ENCODE data around the gene AK5.

Gene AK5

DNA sequence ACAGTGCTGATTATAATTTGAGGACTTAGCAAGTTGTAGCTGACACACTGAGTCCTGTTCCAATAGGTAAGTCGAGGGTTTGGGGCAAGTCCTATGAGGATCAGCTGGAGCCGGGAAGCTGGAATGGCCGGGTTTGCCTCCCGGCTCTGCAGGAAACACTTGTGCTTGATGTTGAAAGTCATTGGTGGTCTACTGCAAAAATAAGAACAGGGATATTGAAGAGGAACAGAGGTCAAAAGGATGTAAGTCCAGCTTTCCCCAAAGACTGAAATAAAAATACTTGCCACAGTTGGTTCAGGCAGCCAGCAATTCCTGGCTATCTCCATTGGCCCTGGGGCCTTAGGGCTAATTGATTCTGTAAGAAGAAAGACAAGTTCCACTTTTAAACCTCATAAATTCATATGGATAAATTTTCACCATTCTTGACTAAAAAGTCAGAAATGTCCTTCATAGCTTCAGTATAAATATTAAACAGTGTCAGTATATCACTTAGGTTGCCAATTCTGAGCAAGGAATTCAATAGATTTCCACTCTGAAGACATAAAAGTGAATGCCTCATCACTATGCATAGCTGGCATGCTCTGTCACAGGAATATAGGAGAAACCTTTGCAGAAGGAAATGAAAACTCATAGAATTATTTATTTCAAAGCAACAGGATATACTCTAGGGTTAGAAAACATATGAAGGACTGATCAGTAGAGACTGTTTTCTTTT lies 165.2 kb downstream of the AK5 start:
- H3K9ac ChIP-seq (ENCODE audit: low read length): no peak overlapping the region

DNA sequence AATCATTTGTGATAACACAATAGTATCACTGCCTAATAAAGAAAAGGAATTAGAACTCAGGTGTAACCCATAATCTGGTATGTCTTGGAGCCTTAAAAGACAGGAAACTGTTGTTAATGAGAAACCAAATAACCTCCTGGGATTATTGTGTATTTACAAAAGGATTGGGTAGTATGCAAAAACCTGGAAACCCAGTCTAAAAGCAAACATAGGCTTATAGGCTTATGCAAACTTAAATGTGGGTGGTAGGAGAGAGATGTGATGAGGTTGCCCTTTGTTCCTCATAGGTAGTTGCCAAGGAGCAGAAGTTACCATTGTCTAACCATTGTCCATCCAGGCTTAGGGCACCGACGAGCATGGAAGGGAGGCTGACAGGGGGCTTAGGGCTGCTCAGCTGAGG lies 165.8 kb downstream of the AK5 start:
- Histone ChIP-seq H3K27me3 (replicated peaks; ENCODE audit: control insufficient read depth, insufficient read depth, low read length) (no peaks in the 10 kb centered on the region), H3K4me1 (ENCODE audit: control insufficient read depth, insufficient read depth, low read length) (no peaks in the 10 kb centered on the region), H3K36me3 (ENCODE audit: control insufficient read depth, insufficient read depth, low read length, severe bottlenecking) (no peaks in the 10 kb centered on the region), H3K4me3 (ENCODE audit: low read length) (no peak overlapping the region), H3K9ac (ENCODE audit: low read length) (no peak overlapping the region), H3K9me3 (ENCODE audit: control insufficient read depth, low read length) (no peaks in the 10 kb centered on the region)
- no peak for DNase-seq (ENCODE audit: low read depth)

More for the DNA sequence above, 165.2 kb downstream of the AK5 start:
- H3K4me3 ChIP-seq (ENCODE audit: low read length): no peak overlapping the region
- no peak for DNase-seq (ENCODE audit: low read depth)
- no peaks in the 10 kb centered on the region for H3K27me3 ChIP-seq (replicated peaks; ENCODE audit: control insufficient read depth, insufficient read depth, low read length)
- H3K4me1 ChIP-seq (ENCODE audit: control insufficient read depth, insufficient read depth, low read length): no peaks in the 10 kb centered on the region
- H3K36me3 ChIP-seq (ENCODE audit: control insufficient read depth, insufficient read depth, low read length, severe bottlenecking): no peaks in the 10 kb centered on the region
- no peaks in the 10 kb centered on the region for H3K9me3 ChIP-seq (ENCODE audit: control insufficient read depth, low read length)

GRCh38 chr1:77459881-77460280 lies 178.1 kb downstream of the AK5 start:
- H3K4me3 ChIP-seq (ENCODE audit: low read length): no peak overlapping the region
- H3K36me3 ChIP-seq (ENCODE audit: control insufficient read depth, insufficient read depth, low read length, severe bottlenecking): no peaks in the 10 kb centered on the region
- H3K27me3 ChIP-seq (replicated peaks; ENCODE audit: control insufficient read depth, insufficient read depth, low read length): no peaks in the 10 kb centered on the region
- no peaks in the 10 kb centered on the region for H3K4me1 ChIP-seq (ENCODE audit: control insufficient read depth, insufficient read depth, low read length)
- no peak for DNase-seq (ENCODE audit: low read depth)
- no peaks in the 10 kb centered on the region for H3K9me3 ChIP-seq (ENCODE audit: control insufficient read depth, low read length)
- no peak overlapping the region for H3K9ac ChIP-seq (ENCODE audit: low read length)

- Histone ChIP-seq H3K9ac (ENCODE audit: low read length) (no peak overlapping the region), H3K4me1 (ENCODE audit: control insufficient read depth, insufficient read depth, low read length) (no peaks in the 10 kb centered on the region), H3K9me3 (ENCODE audit: control insufficient read depth, low read length) (no peaks in the 10 kb centered on the region), H3K36me3 (ENCODE audit: control insufficient read depth, insufficient read depth, low read length, severe bottlenecking) (no peaks in the 10 kb centered on the region), H3K27me3 (replicated peaks; ENCODE audit: control insufficient read depth, insufficient read depth, low read length) (no peaks in the 10 kb centered on the region), H3K4me3 (ENCODE audit: low read length) (no peak overlapping the region)
- DNase-seq (ENCODE audit: low read depth): no peak
These were observed 179.9 kb downstream of the AK5 start for GRCh38 chr1:77461691-77462090.

DNA sequence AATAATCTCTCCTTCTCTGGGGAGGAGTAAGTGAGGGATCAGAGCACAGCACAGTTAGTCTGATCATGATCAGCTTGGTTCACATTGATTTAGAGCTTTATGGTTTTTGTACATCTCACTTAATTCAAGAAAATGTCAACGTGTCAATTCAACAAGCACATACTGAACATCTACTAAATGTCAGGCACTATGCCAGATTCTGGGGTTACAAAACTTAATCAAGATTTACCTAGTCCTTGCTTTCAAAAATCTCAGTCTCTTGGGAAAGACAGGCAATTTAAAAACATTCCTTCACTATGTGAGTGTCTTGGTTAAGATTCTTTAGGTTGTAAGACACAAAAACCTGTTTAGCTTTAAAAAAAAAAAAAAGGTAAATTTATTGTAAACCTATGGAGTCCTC lies 181.4 kb downstream of the AK5 start:
- DNase-seq (ENCODE audit: low read depth): no peak
- Histone ChIP-seq H3K4me3 (ENCODE audit: low read length) (no peak overlapping the region), H3K27me3 (replicated peaks; ENCODE audit: control insufficient read depth, insufficient read depth, low read length) (no peaks in the 10 kb centered on the region), H3K9ac (ENCODE audit: low read length) (no peak overlapping the region), H3K4me1 (ENCODE audit: control insufficient read depth, insufficient read depth, low read length) (no peaks in the 10 kb centered on the region), H3K9me3 (ENCODE audit: control insufficient read depth, low read length) (no peaks in the 10 kb centered on the region), H3K36me3 (ENCODE audit: control insufficient read depth, insufficient read depth, low read length, severe bottlenecking) (no peaks in the 10 kb centered on the region)

GRCh38 chr1:77465139-77465538 lies 183.3 kb downstream of the AK5 start:
- Histone ChIP-seq H3K36me3 (ENCODE audit: control insufficient read depth, insufficient read depth, low read length, severe bottlenecking) (no peaks in the 10 kb centered on the region), H3K9me3 (ENCODE audit: control insufficient read depth, low read length) (no peaks in the 10 kb centered on the region), H3K27me3 (replicated peaks; ENCODE audit: control insufficient read depth, insufficient read depth, low read length) (no peaks in the 10 kb centered on the region), H3K4me1 (ENCODE audit: control insufficient read depth, insufficient read depth, low read length) (no peaks in the 10 kb centered on the region), H3K9ac (ENCODE audit: low read length) (no peak overlapping the region), H3K4me3 (ENCODE audit: low read length) (no peak overlapping the region)
- peak; percentile 5 for DNase-seq (ENCODE audit: low read depth)

GRCh38 chr1:77465922-77466321 lies 184.1 kb downstream of the AK5 start:
- Histone ChIP-seq H3K9ac (ENCODE audit: low read length) (no peak overlapping the region), H3K36me3 (ENCODE audit: control insufficient read depth, insufficient read depth, low read length, severe bottlenecking) (no peaks in the 10 kb centered on the region), H3K9me3 (ENCODE audit: control insufficient read depth, low read length) (no peaks in the 10 kb centered on the region), H3K27me3 (replicated peaks; ENCODE audit: control insufficient read depth, insufficient read depth, low read length) (no peaks in the 10 kb centered on the region), H3K4me3 (ENCODE audit: low read length) (no peak overlapping the region), H3K4me1 (ENCODE audit: control insufficient read depth, insufficient read depth, low read length) (no peaks in the 10 kb centered on the region)
- DNase-seq (ENCODE audit: low read depth): no peak

DNA sequence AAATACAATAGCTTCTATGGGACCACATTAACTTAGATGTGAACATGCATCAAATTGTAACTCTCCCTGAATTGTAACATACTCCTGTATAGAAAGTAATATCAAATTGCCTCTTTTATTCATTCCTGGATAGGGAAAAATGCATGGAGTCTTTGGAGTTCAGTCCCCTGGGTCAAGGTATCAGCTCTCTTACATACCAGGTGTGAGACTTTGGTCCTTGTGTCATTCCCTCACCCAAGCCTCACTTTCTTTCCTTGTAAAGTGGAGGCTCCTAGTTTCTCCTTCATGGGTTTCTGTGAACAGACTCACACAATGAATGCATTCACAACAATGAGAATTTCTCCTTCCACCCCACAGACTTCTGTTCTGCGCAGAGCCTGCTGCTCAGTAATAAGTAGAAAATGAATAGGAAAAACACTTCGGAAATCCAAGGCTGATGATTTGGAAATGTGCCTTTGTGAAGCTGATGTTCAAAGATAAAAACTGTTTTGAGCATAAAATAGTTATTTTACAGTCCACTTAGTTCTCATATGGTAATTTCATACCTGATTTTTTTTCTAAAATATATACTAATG lies 185.3 kb downstream of the AK5 start:
- H3K4me1 ChIP-seq (ENCODE audit: control insufficient read depth, insufficient read depth, low read length): no peaks in the 10 kb centered on the region
- DNase-seq (ENCODE audit: low read depth): no peak
- H3K4me3 ChIP-seq (ENCODE audit: low read length): no peak overlapping the region
- H3K9ac ChIP-seq (ENCODE audit: low read length): no peak overlapping the region
- H3K9me3 ChIP-seq (ENCODE audit: control insufficient read depth, low read length): no peaks in the 10 kb centered on the region
- H3K27me3 ChIP-seq (replicated peaks; ENCODE audit: control insufficient read depth, insufficient read depth, low read length): no peaks in the 10 kb centered on the region
- no peaks in the 10 kb centered on the region for H3K36me3 ChIP-seq (ENCODE audit: control insufficient read depth, insufficient read depth, low read length, severe bottlenecking)

GRCh38 chr1:77467741-77468140 lies 185.9 kb downstream of the AK5 start:
- Histone ChIP-seq H3K27me3 (replicated peaks; ENCODE audit: control insufficient read depth, insufficient read depth, low read length) (no peaks in the 10 kb centered on the region), H3K36me3 (ENCODE audit: control insufficient read depth, insufficient read depth, low read length, severe bottlenecking) (no peaks in the 10 kb centered on the region), H3K4me1 (ENCODE audit: control insufficient read depth, insufficient read depth, low read length) (no peaks in the 10 kb centered on the region), H3K9me3 (ENCODE audit: control insufficient read depth, low read length) (no peaks in the 10 kb centered on the region), H3K9ac (ENCODE audit: low read length) (no peak overlapping the region), H3K4me3 (ENCODE audit: low read length) (no peak overlapping the region)
- DNase-seq (ENCODE audit: low read depth): no peak

GRCh38 chr1:77468257-77468948 lies 186.6 kb downstream of the AK5 start:
- Histone ChIP-seq H3K9me3 (ENCODE audit: control insufficient read depth, low read length) (no peaks in the 10 kb centered on the region), H3K27me3 (replicated peaks; ENCODE audit: control insufficient read depth, insufficient read depth, low read length) (no peaks in the 10 kb centered on the region), H3K36me3 (ENCODE audit: control insufficient read depth, insufficient read depth, low read length, severe bottlenecking) (no peaks in the 10 kb centered on the region), H3K9ac (ENCODE audit: low read length) (no peak overlapping the region), H3K4me3 (ENCODE audit: low read length) (no peak overlapping the region), H3K4me1 (ENCODE audit: control insufficient read depth, insufficient read depth, low read length) (peaks cover 3% of the 10 kb centered on the region)
- peak; percentile 4 for DNase-seq (ENCODE audit: low read depth)

- peaks cover 9% of the 10 kb centered on the region for H3K4me1 ChIP-seq (ENCODE audit: control insufficient read depth, insufficient read depth, low read length)
- H3K9ac ChIP-seq (ENCODE audit: low read length): no peak overlapping the region
- no peaks in the 10 kb centered on the region for H3K9me3 ChIP-seq (ENCODE audit: control insufficient read depth, low read length)
- H3K36me3 ChIP-seq (ENCODE audit: control insufficient read depth, insufficient read depth, low read length, severe bottlenecking): no peaks in the 10 kb centered on the region
- no peaks in the 10 kb centered on the region for H3K27me3 ChIP-seq (replicated peaks; ENCODE audit: control insufficient read depth, insufficient read depth, low read length)
- no peak for DNase-seq (ENCODE audit: low read depth)
- no peak overlapping the region for H3K4me3 ChIP-seq (ENCODE audit: low read length)
These were observed 187.3 kb downstream of the AK5 start for GRCh38 chr1:77468949-77469710.

Data from adipocyte (in vitro differentiated cells).